ENCODE results near the gene HOTAIR. TPM values are rescaled to one million over a fixed set of nuclear protein-coding genes. Genes with fewer than 3 reads are reported as not detected.

HOTAIR gene
- total RNA-seq, 4 donors from 2014 or later: 0.31 TPM; not detected in 3

DNA sequence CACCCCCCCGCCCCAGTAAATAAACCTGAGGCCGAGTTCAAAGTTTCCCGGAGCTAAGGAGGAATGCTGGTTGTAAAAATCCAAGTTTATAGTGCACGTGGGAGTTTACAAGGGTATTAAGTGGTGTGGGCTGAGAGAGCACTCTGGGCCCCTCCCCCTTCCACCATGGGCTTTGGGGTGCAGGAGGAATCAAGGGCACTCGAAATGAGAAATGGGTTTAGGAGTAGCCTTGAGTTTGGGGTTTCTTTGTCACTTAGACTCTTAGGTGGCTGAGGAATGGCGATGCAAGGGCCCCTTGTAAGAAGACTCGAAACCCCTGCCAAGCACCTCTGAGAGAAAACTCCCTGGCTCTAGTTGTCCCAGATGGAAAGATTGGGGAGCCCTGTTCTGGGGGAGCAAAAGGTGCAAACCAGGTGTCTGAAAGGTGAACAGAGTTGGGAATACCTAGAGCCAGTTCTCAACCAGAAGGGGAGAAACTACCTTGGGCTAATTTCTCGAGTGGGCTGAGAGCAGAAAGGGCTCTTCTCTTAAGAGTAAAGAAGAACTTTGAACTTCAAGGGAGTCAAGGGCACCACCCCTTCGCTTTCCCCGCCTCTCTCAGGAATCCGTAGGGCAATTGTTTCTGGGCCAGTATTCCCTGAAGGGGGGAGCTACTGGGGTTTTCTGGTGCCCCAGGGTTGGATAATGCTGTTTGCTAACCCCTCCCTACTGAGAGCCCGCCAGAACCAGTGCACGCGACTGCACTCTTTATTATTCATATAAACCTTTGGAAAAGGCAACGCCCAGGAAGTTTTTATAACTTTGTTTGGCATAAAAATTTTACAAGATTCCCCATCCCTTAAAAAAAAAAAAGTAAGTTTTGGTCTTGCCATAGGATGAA, 4.0 kb upstream of the HOTAIR start:
- Histone ChIP-seq H3K4me1 (peaks cover 0 to 21% (median 9%) of the 10 kb centered on the region in 3 donors), H3K9me3 (no peaks in the 10 kb centered on the region), H3K36me3 (no peaks in the 10 kb centered on the region), H3K4me3 (no peak overlapping the region), H3K27ac (no peak overlapping the region), H3K27me3 (peaks cover 100% of the 10 kb centered on the region)
- TF ChIP-seq POLR2A (IDR thresholded peaks at IDR 0.05) (no peak), POLR2AphosphoS5 (IDR thresholded peaks at IDR 0.05) (no peak), EP300 (IDR thresholded peaks at IDR 0.05) (no peak)
- TF ChIP-seq, protein P1, sequence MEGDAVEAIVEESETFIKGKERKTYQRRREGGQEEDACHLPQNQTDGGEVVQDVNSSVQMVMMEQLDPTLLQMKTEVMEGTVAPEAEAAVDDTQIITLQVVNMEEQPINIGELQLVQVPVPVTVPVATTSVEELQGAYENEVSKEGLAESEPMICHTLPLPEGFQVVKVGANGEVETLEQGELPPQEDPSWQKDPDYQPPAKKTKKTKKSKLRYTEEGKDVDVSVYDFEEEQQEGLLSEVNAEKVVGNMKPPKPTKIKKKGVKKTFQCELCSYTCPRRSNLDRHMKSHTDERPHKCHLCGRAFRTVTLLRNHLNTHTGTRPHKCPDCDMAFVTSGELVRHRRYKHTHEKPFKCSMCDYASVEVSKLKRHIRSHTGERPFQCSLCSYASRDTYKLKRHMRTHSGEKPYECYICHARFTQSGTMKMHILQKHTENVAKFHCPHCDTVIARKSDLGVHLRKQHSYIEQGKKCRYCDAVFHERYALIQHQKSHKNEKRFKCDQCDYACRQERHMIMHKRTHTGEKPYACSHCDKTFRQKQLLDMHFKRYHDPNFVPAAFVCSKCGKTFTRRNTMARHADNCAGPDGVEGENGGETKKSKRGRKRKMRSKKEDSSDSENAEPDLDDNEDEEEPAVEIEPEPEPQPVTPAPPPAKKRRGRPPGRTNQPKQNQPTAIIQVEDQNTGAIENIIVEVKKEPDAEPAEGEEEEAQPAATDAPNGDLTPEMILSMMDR (IDR thresholded peaks at IDR 0.05): no peak
- 11 to 13% methylated on average over 8 to 15 of the region's 15 CpGs for WGBS, 2 donors (ENCODE audit: low coverage in 1 of 2)
- ATAC-seq: no peak

GRCh38 chr12:53977596-53978445, 3.1 kb upstream of the HOTAIR start:
- 0 to 3% methylated on average over 7 to 11 of the region's 11 CpGs for WGBS, 2 donors (ENCODE audit: low coverage in 1 of 2)
- Histone ChIP-seq H3K36me3 (no peaks in the 10 kb centered on the region), H3K4me1 (peaks cover 0 to 30% (median 14%) of the 10 kb centered on the region in 3 donors), H3K27ac (no peak overlapping the region), H3K4me3 (no peak overlapping the region), H3K27me3 (peaks cover 100% of the 10 kb centered on the region), H3K9me3 (no peaks in the 10 kb centered on the region)
- TF ChIP-seq, protein P1 (IDR thresholded peaks at IDR 0.05): no peak
- TF ChIP-seq POLR2A (IDR thresholded peaks at IDR 0.05) (no peak), POLR2AphosphoS5 (IDR thresholded peaks at IDR 0.05) (no peak), EP300 (IDR thresholded peaks at IDR 0.05) (no peak)
- no peak for ATAC-seq

- Histone ChIP-seq H3K9me3 (no peaks in the 10 kb centered on the region), H3K4me3 (no peak overlapping the region), H3K36me3 (no peaks in the 10 kb centered on the region), H3K4me1 (peaks cover 0 to 32% (median 14%) of the 10 kb centered on the region in 3 donors), H3K27ac (no peak overlapping the region), H3K27me3 (peaks cover 100% of the 10 kb centered on the region)
- WGBS, 2 donors (ENCODE audit: low coverage in 1 of 2): 16% methylated on average over 9 of the region's 9 CpGs
- no peak for ATAC-seq
- TF ChIP-seq POLR2A (IDR thresholded peaks at IDR 0.05) (no peak), EP300 (IDR thresholded peaks at IDR 0.05) (no peak), POLR2AphosphoS5 (IDR thresholded peaks at IDR 0.05) (no peak)
- TF ChIP-seq, protein P1 (IDR thresholded peaks at IDR 0.05): no peak
Observed at GRCh38 chr12:53976823-53977595, 2.3 kb upstream of the HOTAIR start.

- Histone ChIP-seq H3K27ac (no peak overlapping the region), H3K36me3 (no peaks in the 10 kb centered on the region), H3K4me3 (no peak overlapping the region), H3K4me1 (peaks cover 0 to 32% (median 14%) of the 10 kb centered on the region in 3 donors), H3K9me3 (no peaks in the 10 kb centered on the region), H3K27me3 (peaks cover 100% of the 10 kb centered on the region)
- WGBS, 2 donors (ENCODE audit: low coverage in 1 of 2): 10 to 17% methylated on average over 16 to 18 of the region's 21 CpGs
- ATAC-seq: no peak
- no peak for TF ChIP-seq EP300 (IDR thresholded peaks at IDR 0.05)
- no peak for TF ChIP-seq POLR2AphosphoS5 (IDR thresholded peaks at IDR 0.05)
- TF ChIP-seq POLR2A (IDR thresholded peaks at IDR 0.05): no peak
- TF ChIP-seq, protein P1 (IDR thresholded peaks at IDR 0.05): no peak
Observed at GRCh38 chr12:53976172-53976822, 1.5 kb upstream of the HOTAIR start.
